ENCODE measurements around the gene DLG2. TPM values are rescaled to one million over a fixed set of nuclear protein-coding genes. Genes with fewer than 3 reads are reported as not detected.

Gene DLG2
- total RNA-seq, 4 donors from 2014 or later, result 7.3 to 14.1 (median 11.1) TPM

GRCh38 chr11:84236436-84236835 lies 1390.7 kb downstream of the DLG2 start:
- intact Hi-C loops (cut with DNase I), result no loop called here
- no peaks in the 10 kb centered on the region for H3K27me3 ChIP-seq

GRCh38 chr11:84234462-84235202 lies 1392.5 kb downstream of the DLG2 start:
- H3K4me1 ChIP-seq, result no peaks in the 10 kb centered on the region

More at GRCh38 chr11:84236436-84236835, 1390.7 kb downstream of the DLG2 start:
- Histone ChIP-seq H3K4me3 (no peak overlapping the region), H3K4me1 (no peaks in the 10 kb centered on the region), H3K36me3 (no peaks in the 10 kb centered on the region), H3K9me3 (no peaks in the 10 kb centered on the region), H3K27ac (replicated peaks in 1 of 4) (no peak overlapping the region)
- DNase-seq (ENCODE audit: extremely low spot score), result no peak
- no peak for TF ChIP-seq EP300 (IDR thresholded peaks at IDR 0.05)

GRCh38 chr11:84234011-84234410 lies 1393.1 kb downstream of the DLG2 start:
- Histone ChIP-seq H3K27me3 (no peaks in the 10 kb centered on the region), H3K4me1 (no peaks in the 10 kb centered on the region), H3K4me3 (no peak overlapping the region), H3K36me3 (no peaks in the 10 kb centered on the region), H3K27ac (replicated peaks in 1 of 4) (no peak overlapping the region), H3K9me3 (no peaks in the 10 kb centered on the region)
- intact Hi-C loops (cut with DNase I), result no loop called here
- no peak for TF ChIP-seq POLR2A (IDR thresholded peaks at IDR 0.05; ENCODE audit: low read depth)
- DNase-seq (ENCODE audit: extremely low spot score), result no peak
- WGBS, result 53% methylated on average over 2 of the region's 2 CpGs

More at GRCh38 chr11:84234462-84235202, 1392.5 kb downstream of the DLG2 start:
- intact Hi-C loops (cut with DNase I), result no loop called here
- no peaks in the 10 kb centered on the region for H3K9me3 ChIP-seq
- H3K27me3 ChIP-seq, result no peaks in the 10 kb centered on the region
- no peak overlapping the region for H3K4me3 ChIP-seq
- no peak overlapping the region for H3K27ac ChIP-seq (replicated peaks in 1 of 4)
- WGBS, result 80% methylated on average over 4 of the region's 4 CpGs
- no peak for TF ChIP-seq POLR2A (IDR thresholded peaks at IDR 0.05; ENCODE audit: low read depth)
- no peak for TF ChIP-seq CTCF (IDR thresholded peaks at IDR 0.05)
- TF ChIP-seq POLR2AphosphoS5 (IDR thresholded peaks at IDR 0.05), result no peak
- TF ChIP-seq EP300 (IDR thresholded peaks at IDR 0.05), result no peak
- no peak for DNase-seq (ENCODE audit: extremely low spot score)
- H3K36me3 ChIP-seq, result no peaks in the 10 kb centered on the region

GRCh38 chr11:84232511-84232910 lies 1394.6 kb downstream of the DLG2 start:
- Histone ChIP-seq H3K4me1 (no peaks in the 10 kb centered on the region), H3K27ac (replicated peaks in 1 of 4) (no peak overlapping the region), H3K36me3 (no peaks in the 10 kb centered on the region), H3K4me3 (no peak overlapping the region), H3K9me3 (no peaks in the 10 kb centered on the region), H3K27me3 (no peaks in the 10 kb centered on the region)
- TF ChIP-seq CTCF (IDR thresholded peaks at IDR 0.05) (no peak), EP300 (IDR thresholded peaks at IDR 0.05) (no peak), POLR2A (IDR thresholded peaks at IDR 0.05; ENCODE audit: low read depth) (no peak), POLR2AphosphoS5 (IDR thresholded peaks at IDR 0.05) (no peak)
- intact Hi-C loops (cut with DNase I), result no loop called here
- no peak for DNase-seq (ENCODE audit: extremely low spot score)

GRCh38 chr11:84230402-84230801 lies 1396.7 kb downstream of the DLG2 start:
- intact Hi-C loops (cut with DNase I), result no loop called here
- H3K27me3 ChIP-seq, result no peaks in the 10 kb centered on the region
- peaks cover 0 to 5% (median 0%) of the 10 kb centered on the region in 4 donors for H3K4me1 ChIP-seq
- H3K9me3 ChIP-seq, result no peaks in the 10 kb centered on the region
- no peak overlapping the region for H3K27ac ChIP-seq (replicated peaks in 1 of 4)
- TF ChIP-seq EP300 (IDR thresholded peaks at IDR 0.05) (no peak), CTCF (IDR thresholded peaks at IDR 0.05) (no peak), POLR2AphosphoS5 (IDR thresholded peaks at IDR 0.05) (no peak), POLR2A (IDR thresholded peaks at IDR 0.05; ENCODE audit: low read depth) (no peak)
- no peak for DNase-seq (ENCODE audit: extremely low spot score)
- H3K36me3 ChIP-seq, result no peaks in the 10 kb centered on the region
- H3K4me3 ChIP-seq, result no peak overlapping the region
- 92% methylated on average over 3 of the region's 3 CpGs for WGBS
